ENCODE measurements around the gene PTPRO.

PTPRO gene

DNA sequence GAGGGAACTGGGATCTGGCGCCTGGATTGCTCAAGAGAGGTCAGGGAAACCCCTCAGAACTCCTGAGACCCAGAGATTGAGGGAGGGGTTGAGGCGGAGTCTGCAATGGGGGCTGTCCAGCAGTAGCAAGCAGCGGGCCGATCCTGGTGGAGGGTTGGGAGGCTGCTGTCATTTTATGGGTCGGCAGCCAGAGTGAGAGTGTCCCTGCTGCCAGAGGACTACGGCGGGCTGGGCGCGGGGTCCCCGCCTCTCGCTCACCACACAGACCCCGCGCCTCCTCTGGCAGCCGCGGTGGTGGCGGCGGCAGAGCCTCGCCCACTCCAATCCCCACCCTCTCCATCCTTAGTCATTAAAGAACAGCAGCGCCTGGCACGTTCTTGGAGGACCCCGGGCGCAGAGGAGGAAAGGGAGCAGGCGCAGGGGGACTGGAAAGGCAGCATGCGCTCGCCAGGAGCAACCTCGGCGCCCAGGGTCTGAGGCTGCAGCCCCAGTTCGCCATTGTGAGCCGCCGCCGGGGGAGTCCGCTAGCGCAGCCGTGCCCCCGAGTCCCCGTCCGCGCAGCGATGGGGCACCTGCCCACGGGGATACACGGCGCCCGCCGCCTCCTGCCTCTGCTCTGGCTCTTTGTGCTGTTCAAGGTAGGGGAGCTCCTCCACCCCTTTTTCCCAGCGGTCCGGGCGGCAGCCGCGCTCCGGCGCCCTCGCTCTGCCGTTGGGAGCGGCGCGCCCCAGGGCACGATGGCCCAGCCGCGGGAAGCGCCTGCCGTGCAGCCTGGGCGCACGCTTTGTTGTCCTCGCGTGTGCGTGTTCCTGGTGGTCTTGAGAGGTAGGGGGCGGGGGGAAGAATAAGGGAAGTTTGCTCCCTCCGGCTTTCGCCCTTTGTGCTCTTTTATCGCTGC, at the start of gene PTPRO:
PTPRO (plus strand) TSS at position 345 of the 898 bp plus-strand sequence.
- no peak for DNase-seq

- no peak for DNase-seq
Observed at GRCh38 chr12:15273896-15274295, 48.4 kb upstream of the PTPRO start.

DNA sequence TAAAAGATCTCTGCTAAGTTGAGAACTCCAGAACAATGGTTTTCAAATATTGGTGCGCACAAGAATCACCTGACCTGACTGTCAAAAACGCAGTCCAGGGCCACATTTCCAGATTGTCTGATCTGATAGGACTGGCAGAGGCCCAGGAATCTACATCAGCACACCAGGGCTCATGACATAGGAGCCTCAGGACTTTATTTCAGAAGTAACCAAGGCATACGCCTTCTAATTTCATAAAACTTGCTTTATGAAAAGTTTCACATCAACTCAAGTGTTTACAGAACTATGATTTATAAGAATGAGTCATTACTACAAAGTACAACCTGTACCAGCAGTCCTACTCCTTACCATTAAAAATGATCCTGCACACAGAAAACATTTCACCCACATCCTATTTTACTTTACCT, 47.7 kb upstream of the PTPRO start:
- DNase-seq = no peak

- no peak for DNase-seq
Observed at GRCh38 chr12:15276088-15276698, 46.1 kb upstream of the PTPRO start.

- no peak for DNase-seq
Observed at GRCh38 chr12:15278816-15279658, 43.3 kb upstream of the PTPRO start.

DNA sequence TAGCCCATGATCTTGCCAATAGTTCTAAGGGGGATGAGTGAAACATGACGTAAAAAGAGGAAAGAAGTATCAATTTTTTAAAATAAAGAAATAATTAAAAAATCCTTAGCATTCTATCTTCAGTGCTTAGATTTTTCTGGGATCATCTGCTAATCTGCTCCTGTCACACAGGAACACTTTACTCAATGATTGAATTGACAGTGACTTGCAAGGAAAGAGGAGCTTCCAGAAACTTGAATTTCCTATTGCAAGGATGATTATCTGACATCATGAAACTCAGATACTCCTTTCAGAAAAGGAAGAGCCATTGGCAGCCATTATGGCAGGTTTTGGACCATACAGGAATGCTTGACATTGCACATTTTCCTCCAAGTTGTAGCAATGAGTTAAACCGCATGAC, 41.4 kb upstream of the PTPRO start:
- no peak for DNase-seq

GRCh38 chr12:15289192-15289591, 33.1 kb upstream of the PTPRO start:
- no peak for DNase-seq

- DNase-seq = no peak
Observed at GRCh38 chr12:15293731-15294130, 28.6 kb upstream of the PTPRO start.

DNA sequence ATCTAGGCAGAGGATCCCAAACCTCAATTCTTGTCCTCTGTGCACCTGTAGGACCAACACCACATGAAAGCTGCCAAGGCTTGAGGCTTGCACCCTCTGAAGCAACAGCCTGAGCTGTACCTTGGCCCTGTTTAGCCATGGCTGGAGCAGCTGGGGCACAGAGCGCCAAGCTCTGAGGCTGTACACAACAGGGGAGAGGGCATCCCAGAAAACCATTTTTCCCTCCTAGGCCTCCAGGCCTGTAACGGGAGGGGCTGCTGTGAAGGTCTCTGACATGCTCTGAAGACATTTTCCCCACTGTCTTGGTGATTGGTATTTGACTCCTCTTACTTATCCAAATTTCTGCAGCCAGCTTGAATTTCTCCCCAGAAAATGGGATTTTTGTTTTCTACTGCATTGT, 22.4 kb upstream of the PTPRO start:
- DNase-seq = no peak

GRCh38 chr12:15304296-15304695, 18.0 kb upstream of the PTPRO start:
- DNase-seq = no peak

DNA sequence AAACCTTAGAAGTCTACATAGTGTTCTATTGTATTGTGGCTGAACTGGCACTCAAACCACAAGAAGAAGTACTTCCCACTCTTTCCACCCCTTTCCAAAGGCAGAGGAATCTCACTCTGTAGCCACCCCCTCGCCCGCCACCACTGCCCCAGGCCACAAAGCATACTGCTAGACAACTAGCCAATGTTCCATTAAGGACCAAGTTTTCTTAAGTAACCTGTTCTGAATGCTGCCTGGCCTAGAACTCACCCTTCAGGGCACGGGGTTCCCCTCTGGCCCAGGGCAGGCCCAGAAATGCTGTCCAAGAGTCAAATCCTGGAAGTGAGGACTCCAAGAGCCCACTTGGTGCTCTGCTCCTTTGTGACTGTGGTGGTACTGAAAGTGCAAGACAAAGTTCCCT, 15.7 kb upstream of the PTPRO start:
- DNase-seq = no peak

DNA sequence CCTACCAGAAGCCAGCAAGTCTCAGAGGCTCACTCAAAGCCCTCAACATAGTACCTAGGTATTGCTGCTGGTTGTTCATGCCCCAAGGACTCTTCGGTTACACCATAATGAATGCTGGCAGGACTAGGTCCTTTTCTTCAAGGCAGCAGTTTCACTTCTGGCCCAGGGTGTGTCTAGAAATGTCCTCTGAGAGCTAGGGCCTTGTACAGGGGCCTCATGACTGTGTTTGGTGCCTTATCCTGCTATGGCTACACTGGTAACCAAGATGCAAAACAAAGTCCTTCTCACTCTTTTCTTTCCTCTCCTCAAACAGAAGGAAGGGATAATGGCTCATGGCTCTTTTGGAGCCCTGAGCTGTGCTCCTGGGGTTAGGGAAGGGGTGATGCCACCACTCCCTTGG, 15.2 kb upstream of the PTPRO start:
- no peak for DNase-seq

GRCh38 chr12:15318841-15319240, 3.5 kb upstream of the PTPRO start:
- DNase-seq = no peak

DNA sequence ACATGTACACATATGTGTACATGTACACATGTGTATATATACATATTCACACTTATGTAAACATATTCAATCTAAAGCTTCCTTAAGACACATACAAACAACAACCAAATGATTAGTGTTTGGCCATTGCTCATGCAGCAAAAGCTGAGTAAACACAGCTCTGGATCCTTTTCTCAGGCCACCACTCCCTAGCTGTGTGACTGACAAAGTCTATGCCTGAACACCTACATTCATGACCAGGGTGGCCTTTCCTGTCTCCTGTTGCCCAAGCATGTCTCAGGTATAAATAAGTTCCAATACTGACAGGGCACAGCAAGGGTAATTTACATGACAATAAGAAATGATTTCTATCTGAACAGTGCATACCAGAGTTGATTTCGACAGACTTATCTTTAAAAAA, 1.4 kb upstream of the PTPRO start:
- no peak for DNase-seq

DNA sequence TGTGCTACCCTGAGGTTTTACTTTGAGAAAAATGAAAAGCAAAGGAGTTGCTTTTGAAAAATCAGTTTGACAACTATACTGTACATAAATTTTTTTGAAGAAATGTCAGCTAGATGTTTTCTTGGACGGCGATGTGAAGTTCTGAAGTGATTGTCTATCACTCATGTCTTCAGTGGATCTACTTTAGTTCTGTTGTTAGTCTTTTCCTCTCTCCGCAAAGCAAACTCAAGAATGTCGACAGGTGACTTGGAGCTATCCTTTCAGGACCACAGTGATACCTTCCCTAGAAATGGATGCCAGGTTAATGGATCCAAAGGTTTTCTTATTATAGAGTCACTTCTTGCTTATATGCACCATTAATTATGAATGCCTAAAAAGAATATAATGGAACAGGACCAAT, 1.2 kb downstream of the PTPRO start:
- no peak for DNase-seq

GRCh38 chr12:15329891-15330290, 7.6 kb downstream of the PTPRO start:
- no peak for DNase-seq

DNA sequence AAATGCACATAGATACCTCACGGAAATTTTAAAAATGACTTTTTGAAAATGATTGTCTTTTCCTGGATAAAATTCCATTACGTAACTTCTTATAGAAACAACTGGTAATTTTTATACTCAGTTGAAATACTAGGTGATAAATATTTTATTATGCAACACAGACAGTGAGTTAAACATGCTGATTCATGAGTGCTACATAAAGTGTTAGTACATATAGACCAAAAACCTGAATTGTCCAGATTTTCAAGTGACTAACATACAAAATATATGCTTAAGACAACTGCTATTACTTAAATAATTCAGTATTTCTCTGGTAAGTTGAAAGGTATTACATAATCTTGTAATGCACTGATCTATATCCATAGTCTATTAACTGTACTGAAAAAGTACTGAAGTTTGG, 11.9 kb downstream of the PTPRO start:
- no peak for DNase-seq

DNA sequence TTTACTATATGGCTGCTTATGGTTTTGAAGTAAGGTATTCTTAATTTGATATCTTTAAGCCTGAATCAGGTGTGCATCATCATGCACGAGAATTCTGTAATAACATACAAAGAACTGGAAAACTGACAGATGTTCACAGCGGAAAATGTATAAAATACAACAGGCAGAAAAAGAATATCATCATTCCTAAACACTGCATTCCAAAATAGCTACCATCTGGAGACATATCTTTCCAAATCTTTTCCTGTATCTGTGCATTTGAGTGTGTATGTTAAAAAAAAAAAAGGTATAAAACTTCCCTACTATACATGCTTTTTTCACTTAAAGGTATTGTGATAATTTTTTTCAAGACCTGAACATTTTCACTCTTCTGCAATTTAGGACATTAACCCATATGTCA, 13.7 kb downstream of the PTPRO start:
- no peak for DNase-seq

- DNase-seq = no peak
Observed at GRCh38 chr12:15336768-15337553, 14.7 kb downstream of the PTPRO start.

GRCh38 chr12:15341371-15341770, 19.1 kb downstream of the PTPRO start:
- DNase-seq = no peak

- DNase-seq = no peak
Observed at GRCh38 chr12:15344561-15344960, 22.3 kb downstream of the PTPRO start.

- DNase-seq = no peak
Observed at GRCh38 chr12:15346488-15346887, 24.2 kb downstream of the PTPRO start.

- DNase-seq = no peak
Observed at GRCh38 chr12:15350643-15351042, 28.3 kb downstream of the PTPRO start.

Measured in cerebellar nuclear complex (tissue), 1 donor.